Measurements from ENCODE around the gene PAQR8.

DNA sequence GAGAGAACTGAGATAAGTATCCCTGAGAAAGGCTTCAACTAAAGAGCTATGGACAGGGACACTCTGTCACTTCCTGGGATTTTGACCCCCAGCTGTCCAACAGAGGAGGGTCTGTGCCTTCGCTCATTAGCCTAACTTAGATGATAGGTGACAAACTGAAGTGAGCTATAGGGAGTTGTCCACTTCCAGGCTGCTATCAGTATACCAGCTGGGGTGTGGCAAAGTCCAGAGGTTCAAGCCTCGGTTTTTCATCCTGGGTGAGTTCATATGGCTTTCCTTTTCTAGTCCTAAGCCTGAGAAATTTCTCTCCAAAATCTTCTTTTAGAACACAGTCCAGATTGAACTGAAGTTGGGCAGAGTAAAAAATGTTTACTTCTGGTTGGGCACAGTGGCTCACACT lies 5.9 kb upstream of the PAQR8 start:
- TF ChIP-seq EZH2phosphoT487 (IDR thresholded peaks at IDR 0.05; ENCODE audit: borderline replicate concordance, low read depth) (no peak), POLR2AphosphoS5 (IDR thresholded peaks at IDR 0.05; ENCODE audit: low read depth, low read length) (no peak), TAF1 (IDR thresholded peaks at IDR 0.05; ENCODE audit: borderline replicate concordance, low read depth, low read length) (no peak), RFX5 (IDR thresholded peaks at IDR 0.05; ENCODE audit: low read length) (no peak), NFIC (IDR thresholded peaks at IDR 0.05; ENCODE audit: borderline replicate concordance) (no peak)
- TF ChIP-seq, protein P1, sequence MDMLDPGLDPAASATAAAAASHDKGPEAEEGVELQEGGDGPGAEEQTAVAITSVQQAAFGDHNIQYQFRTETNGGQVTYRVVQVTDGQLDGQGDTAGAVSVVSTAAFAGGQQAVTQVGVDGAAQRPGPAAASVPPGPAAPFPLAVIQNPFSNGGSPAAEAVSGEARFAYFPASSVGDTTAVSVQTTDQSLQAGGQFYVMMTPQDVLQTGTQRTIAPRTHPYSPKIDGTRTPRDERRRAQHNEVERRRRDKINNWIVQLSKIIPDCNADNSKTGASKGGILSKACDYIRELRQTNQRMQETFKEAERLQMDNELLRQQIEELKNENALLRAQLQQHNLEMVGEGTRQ (IDR thresholded peaks at IDR 0.05; ENCODE audit: borderline replicate concordance, low read depth, low read length) = no peak
